CD14-positive monocyte (primary cell): ENCODE results near the gene TUBGCP3. TPM values are rescaled to one million over a fixed set of nuclear protein-coding genes. Genes with fewer than 3 reads are reported as not detected.

ENCODE experiments used
- DNase-seq, 3 donors: peaks; one replicate each; pipeline ENCODE4 v3.0.0-alpha.2; 2011 to 2022
- H2AFZ ChIP-seq: 2 replicates; pipeline ENCODE4 v1.6.0; 2012; ENCODE audit warnings: mild to moderate bottlenecking, low read depth, low read length, inconsistent platforms; ENCODE audit not compliant: insufficient read depth, poor library complexity, severe bottlenecking
- H3K27ac ChIP-seq, 2 donors: 1 replicate in 1 of 2; 2 replicates in 1 of 2; pipeline ENCODE4 v1.5.1; 2012 to 2013; ENCODE audit warnings: low read length in 2 of 2, control low read depth in 1 of 2, inconsistent platforms in 1 of 2, low read depth in 1 of 2, mild to moderate bottlenecking in 1 of 2
- H3K27me3 ChIP-seq, 2 donors: one replicate each; pipeline versions ENCODE4 v1.6.0 to v1.6.1; 2011 to 2013; ENCODE audit warnings: low read length in 2 of 2; ENCODE audit not compliant: control insufficient read depth in 2 of 2, insufficient read depth in 2 of 2
- H3K36me3 ChIP-seq, 2 donors: replicated peaks in 1 of 2; 1 replicate in 1 of 2; 2 replicates in 1 of 2; pipeline versions ENCODE4 v1.5.1 to v1.6.1; 2012 to 2013; ENCODE audit warnings: low read length in 2 of 2, control low read depth in 1 of 2, inconsistent platforms in 1 of 2, mild to moderate bottlenecking in 1 of 2; ENCODE audit not compliant: insufficient read depth in 2 of 2, control insufficient read depth in 1 of 2
- H3K4me1 ChIP-seq, 2 donors: 1 replicate in 1 of 2; 2 replicates in 1 of 2; pipeline versions ENCODE4 v1.5.1 to v1.6.1; 2012 to 2013; ENCODE audit warnings: low read length in 2 of 2, control low read depth in 1 of 2, inconsistent platforms in 1 of 2, mild to moderate bottlenecking in 1 of 2, moderate library complexity in 1 of 2; ENCODE audit not compliant: insufficient read depth in 2 of 2, control insufficient read depth in 1 of 2
- H3K4me2 ChIP-seq: replicated peaks from 2 replicates; pipeline ENCODE3; 2012; ENCODE audit warnings: low read length, moderate library complexity, mild to moderate bottlenecking; ENCODE audit not compliant: poor library complexity, severe bottlenecking; ENCODE audit errors: extremely low read depth
- H3K4me3 ChIP-seq, 3 experiments: fragments of 200-600 bp in 1 of 3; sonication (generic) in 1 of 3; replicated peaks in 1 of 3; 1 replicate in 2 of 3; 2 replicates in 1 of 3; pipeline ENCODE4 v1.5.1; 2011 to 2013; ENCODE audit warnings: low read length in 3 of 3, mild to moderate bottlenecking in 3 of 3, control low read depth in 2 of 3, low read depth in 2 of 3, inconsistent platforms in 1 of 3, moderate library complexity in 1 of 3
- H3K79me2 ChIP-seq: 2 replicates; pipeline ENCODE4 v1.6.0; 2012; ENCODE audit warnings: mild to moderate bottlenecking, control low read depth, inconsistent platforms, low read length, moderate library complexity; ENCODE audit not compliant: insufficient read depth
- H3K9ac ChIP-seq: 2 replicates; pipeline ENCODE4 v1.6.0; 2017; ENCODE audit warnings: low read length, mild to moderate bottlenecking; ENCODE audit not compliant: insufficient read depth, poor library complexity, severe bottlenecking
- H3K9me3 ChIP-seq, 2 donors: replicated peaks in 1 of 2; 1 replicate in 1 of 2; 2 replicates in 1 of 2; pipeline versions ENCODE4 v1.5.1 to v1.6.1; 2012 to 2013; ENCODE audit warnings: low read length in 2 of 2, control low read depth in 1 of 2; ENCODE audit not compliant: control insufficient read depth in 1 of 2, insufficient read depth in 1 of 2
- H4K20me1 ChIP-seq: 2 replicates; pipeline ENCODE4 v1.6.0; 2012; ENCODE audit warnings: mild to moderate bottlenecking, low read length, control low read depth, moderate library complexity; ENCODE audit not compliant: insufficient read depth
- H3K27ac Mint-ChIP-seq, 7 donors: one replicate each; pipeline ENCODE4 v1.8.0; 2020; ENCODE audit warnings: mild to moderate bottlenecking in 7 of 7, mixed read lengths in 7 of 7, moderate library complexity in 6 of 7, inconsistent platforms in 2 of 7
- H3K27me3 Mint-ChIP-seq, 3 donors: one replicate each; pipeline ENCODE4 v1.8.0; 2021 to 2022; ENCODE audit warnings: low read depth in 3 of 3, mild to moderate bottlenecking in 3 of 3, mixed read lengths in 3 of 3, moderate library complexity in 3 of 3, inconsistent platforms in 1 of 3
- H3K36me3 Mint-ChIP-seq, 2 donors: one replicate each; pipeline ENCODE4 v1.8.0; 2020; ENCODE audit warnings: mixed read lengths in 2 of 2, inconsistent platforms in 1 of 2, mild to moderate bottlenecking in 1 of 2
- H3K4me1 Mint-ChIP-seq: one replicate; pipeline ENCODE4 v1.8.0; 2020; ENCODE audit warnings: mild to moderate bottlenecking, mixed read lengths
- H3K4me3 Mint-ChIP-seq, 2 donors: one replicate each; pipeline ENCODE4 v1.8.0; 2020; ENCODE audit warnings: mild to moderate bottlenecking in 2 of 2, mixed read lengths in 2 of 2, moderate library complexity in 1 of 2
- H3K9me3 Mint-ChIP-seq, 7 donors: one replicate each; pipeline ENCODE4 v1.8.0; 2020 to 2022; ENCODE audit warnings: mixed read lengths in 7 of 7, mild to moderate bottlenecking in 6 of 7, moderate library complexity in 6 of 7, inconsistent platforms in 2 of 7
- CTCF ChIP-seq: fragments of 200-600 bp; IDR thresholded peaks from one replicate; pipeline ENCODE4 v1.8.0; 2022; ENCODE audit warnings: antibody characterized with exemption, mild to moderate bottlenecking
- WGBS: methylation state at CpG from one replicate; pipeline ENCODE4 v1.1.5; 2013; ENCODE audit warnings: missing lambda C conversion rate; ENCODE audit not compliant: insufficient coverage; 5-methylcytosine and 5-hydroxymethylcytosine counted together
- intact Hi-C, 2 donors: fragments of 100-400 bp; cut with micrococcal nuclease; formaldehyde crosslinking; loops; one replicate each; pipeline versions ENCODE4 v1.15.0 to v1.15.1; 2023
- polyA plus RNA-seq, 3 donors: library from polyadenylated mRNA; depleted of rRNA in 1 of 3; unstranded in 2 of 3; stranded (reverse) in 1 of 3; fragments of 300-500 nt in 2 of 3; fragments of >200 nt in 1 of 3; fragmentation: Illumina TruSeq in 2 of 3; gene quantifications; 1 replicate in 2 of 3; 2 replicates in 1 of 3; pipeline ENCODE4 v1.2.3, GENCODE V29; 2012 to 2021

The TUBGCP3 gene
- polyA plus RNA-seq, 3 donors = 25.4 to 47.1 (median 34.1) TPM

DNA sequence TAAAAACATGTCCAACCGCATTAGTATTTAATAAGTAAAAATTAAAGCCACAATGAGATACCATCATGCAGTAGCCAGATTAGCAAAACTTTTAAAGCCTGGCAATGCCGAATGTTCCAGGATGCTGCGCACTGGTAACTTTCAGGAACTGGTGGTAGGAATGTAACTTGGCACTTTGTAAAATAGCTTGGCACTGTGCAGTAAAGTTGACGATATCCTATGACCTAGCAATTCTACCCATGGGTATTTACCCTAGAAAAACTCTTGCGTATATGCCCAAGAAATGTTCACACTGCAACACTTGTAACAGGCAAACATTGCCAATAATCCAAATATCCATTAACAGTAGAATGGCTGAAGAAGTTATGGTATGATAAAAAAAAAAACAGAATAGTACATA is 114.1 kb downstream of the TUBGCP3 start:
- Histone ChIP-seq H2AFZ (no peak overlapping the region), H3K9ac (no peak overlapping the region), H3K4me2 (no peak overlapping the region), H3K27ac (no peak overlapping the region), H3K9me3 (no peaks in the 10 kb centered on the region), H3K27me3 (no peaks in the 10 kb centered on the region), H4K20me1 (no peaks in the 10 kb centered on the region), H3K4me1 (no peaks in the 10 kb centered on the region), H3K36me3 (no peaks in the 10 kb centered on the region), H3K4me3 (no peak overlapping the region), H3K79me2 (no peaks in the 10 kb centered on the region)
- intact Hi-C loops = no loop called here
- Mint-ChIP-seq H3K27ac (no peak overlapping the region), H3K4me3 (no peak overlapping the region), H3K4me1 (no peaks in the 10 kb centered on the region), H3K9me3 (peaks cover 2 to 20% (median 7%) of the 10 kb centered on the region in 7 donors), H3K36me3 (peaks cover 0 to 2% of the 10 kb centered on the region in 2 donors), H3K27me3 (peaks cover 2 to 4% (median 3%) of the 10 kb centered on the region in 3 donors)
- no peak for DNase-seq
- 100% methylated on average over 1 of the region's 5 CpGs for WGBS
- no peak for TF ChIP-seq CTCF

GRCh38 chr13:112469071-112469745 is 118.7 kb downstream of the TUBGCP3 start:
- no peaks in the 10 kb centered on the region for H3K79me2 ChIP-seq
- Mint-ChIP-seq H3K4me1 (no peaks in the 10 kb centered on the region), H3K27me3 (peaks cover 0 to 4% (median 3%) of the 10 kb centered on the region in 3 donors), H3K4me3 (no peak overlapping the region), H3K36me3 (peaks cover 0 to 2% of the 10 kb centered on the region in 2 donors), H3K9me3 (peaks cover 5 to 37% (median 15%) of the 10 kb centered on the region in 7 donors), H3K27ac (no peak overlapping the region)
- no peak for TF ChIP-seq CTCF
- H3K4me3 ChIP-seq = no peak overlapping the region
- H3K9me3 ChIP-seq = peaks cover 0 to 21% of the 10 kb centered on the region in 2 donors
- H3K4me1 ChIP-seq = no peaks in the 10 kb centered on the region
- no peak overlapping the region for H2AFZ ChIP-seq
- no peak overlapping the region for H3K4me2 ChIP-seq
- DNase-seq = no peak
- H4K20me1 ChIP-seq = no peaks in the 10 kb centered on the region
- no peak overlapping the region for H3K9ac ChIP-seq
- no peaks in the 10 kb centered on the region for H3K27me3 ChIP-seq
- WGBS = 76% methylated on average over 11 of the region's 14 CpGs
- H3K36me3 ChIP-seq = no peaks in the 10 kb centered on the region
- no peak overlapping the region for H3K27ac ChIP-seq
- intact Hi-C loops = no loop called here
